GM23338 (cell line): ENCODE results near the gene CIAO2A. TPM values are rescaled to one million over a fixed set of nuclear protein-coding genes. Genes with fewer than 3 reads are reported as not detected.

Experiments used
- ATAC-seq: fragments of 200-7000 bp; cut with Tn5 transposase; 3 replicates; pipeline ENCODE4 v1.9.1; 2020
- DNase-seq: peaks from one replicate; pipeline ENCODE4 v3.0.0-alpha.2; 2015; ENCODE audit warnings: low spot score
- H2AFZ ChIP-seq: fragments of 200-600 bp; sonication (generic); 2 replicates; pipeline ENCODE4 v1.8.0; 2016; ENCODE audit warnings: antibody characterized with exemption, mild to moderate bottlenecking, moderate library complexity
- H3F3A ChIP-seq: fragments of 200-600 bp; sonication (generic); replicated peaks from 2 replicates; pipeline ENCODE4 v1.8.0; 2017; ENCODE audit warnings: antibody characterized with exemption, mixed run types, low read depth
- H3K27ac ChIP-seq: fragments of 200-600 bp; sonication (generic); 2 replicates; pipeline ENCODE4 v1.6.1; 2016; ENCODE audit warnings: low read depth
- H3K27me3 ChIP-seq: fragments of 200-600 bp; sonication (generic); 2 replicates; pipeline ENCODE4 v1.8.0; 2016; ENCODE audit warnings: mild to moderate bottlenecking, mixed run types, moderate library complexity; ENCODE audit not compliant: insufficient read depth
- H3K36me3 ChIP-seq: fragments of 200-600 bp; sonication (generic); 2 replicates; pipeline ENCODE4 v1.8.0; 2016; ENCODE audit warnings: mild to moderate bottlenecking; ENCODE audit not compliant: insufficient read depth
- H3K4me1 ChIP-seq: fragments of 200-600 bp; sonication (generic); 2 replicates; pipeline ENCODE4 v1.8.0; 2016; ENCODE audit warnings: mild to moderate bottlenecking, moderate library complexity; ENCODE audit not compliant: insufficient read depth
- H3K4me2 ChIP-seq: fragments of 200-600 bp; sonication (generic); 2 replicates; pipeline ENCODE4 v1.7.1; 2017; ENCODE audit warnings: mixed run types
- H3K4me3 ChIP-seq: fragments of 200-600 bp; sonication (generic); 2 replicates; pipeline ENCODE4 v1.6.1; 2016; ENCODE audit warnings: mixed run types
- H3K79me2 ChIP-seq: fragments of 200-600 bp; sonication (generic); replicated peaks from 2 replicates; pipeline ENCODE4 v1.8.0; 2017; ENCODE audit warnings: mild to moderate bottlenecking; ENCODE audit not compliant: insufficient read depth
- H3K9me2 ChIP-seq: fragments of 200-600 bp; sonication (generic); 2 replicates; pipeline ENCODE4 v1.8.0; 2017; ENCODE audit not compliant: insufficient read depth
- H4K20me1 ChIP-seq: fragments of 200-600 bp; sonication (generic); replicated peaks from 2 replicates; pipeline ENCODE4 v1.8.0; 2017; ENCODE audit warnings: mild to moderate bottlenecking; ENCODE audit not compliant: insufficient read depth
- H3K27ac Mint-ChIP-seq: 2 replicates; pipeline ENCODE4 v1.8.0; 2020; ENCODE audit warnings: inconsistent platforms, mild to moderate bottlenecking, moderate library complexity, mixed read lengths
- H3K27me3 Mint-ChIP-seq: 3 replicates; pipeline ENCODE4 v1.8.0; 2022; ENCODE audit warnings: low read depth, mild to moderate bottlenecking, moderate library complexity, mixed read lengths, inconsistent platforms; ENCODE audit not compliant: insufficient read depth, poor library complexity
- H3K36me3 Mint-ChIP-seq: 3 replicates; pipeline ENCODE4 v1.8.0; 2021; ENCODE audit warnings: low read depth, mild to moderate bottlenecking, inconsistent platforms, moderate library complexity, mixed read lengths
- H3K4me1 Mint-ChIP-seq: 3 replicates; pipeline ENCODE4 v1.8.0; 2020; ENCODE audit warnings: mild to moderate bottlenecking, inconsistent platforms, mixed read lengths
- H3K4me3 Mint-ChIP-seq: 3 replicates; pipeline ENCODE4 v1.8.0; 2021; ENCODE audit warnings: moderate library complexity, mild to moderate bottlenecking, inconsistent platforms, mixed read lengths
- H3K9me3 Mint-ChIP-seq: 3 replicates; pipeline ENCODE4 v1.8.0; 2020; ENCODE audit warnings: moderate library complexity, mild to moderate bottlenecking, inconsistent platforms, mixed read lengths
- EZH2phosphoT487 ChIP-seq: fragments of 200-600 bp; sonication (generic); IDR thresholded peaks from one replicate; pipeline ENCODE4 v1.8.1; 2018; ENCODE audit warnings: antibody characterized with exemption; ENCODE audit not compliant: unreplicated experiment
- JUNB ChIP-seq: IDR thresholded peaks from one replicate; pipeline ENCODE4 v1.6.1; 2016; ENCODE audit warnings: antibody characterized with exemption; ENCODE audit not compliant: unreplicated experiment
- POLR2AphosphoS5 ChIP-seq: IDR thresholded peaks from 2 replicates; pipeline ENCODE4 v1.6.1; 2016; ENCODE audit warnings: antibody characterized with exemption, low read depth
- STAT1 ChIP-seq: IDR thresholded peaks from one replicate; pipeline ENCODE4 v1.6.1; 2016; ENCODE audit warnings: antibody characterized with exemption; ENCODE audit not compliant: unreplicated experiment
- ZNF114 ChIP-seq: fragments of 250-450 bp; sonication (Bioruptor Pico); IDR thresholded peaks from 2 replicates; pipeline ENCODE4 v1.5.0; 2020; ENCODE audit warnings: mild to moderate bottlenecking, moderate library complexity
- ZNF331 ChIP-seq: fragments of 250-450 bp; sonication (Bioruptor Pico); IDR thresholded peaks from 2 replicates; pipeline ENCODE4 v1.5.0; 2020; ENCODE audit warnings: low read depth, mild to moderate bottlenecking, moderate library complexity
- polyA plus RNA-seq: library from polyadenylated mRNA; unstranded; fragments of >200 nt; fragmentation: Nextera tagmentation; extraction: Ambion mirVana; gene quantifications from 2 replicates; pipeline ENCODE4 v1.2.1, GENCODE V29; 2016
- total RNA-seq: library from RNA; depleted of rRNA; stranded (reverse); fragments of >200 nt; shearing (Covaris generic); gene quantifications from 2 replicates; pipeline ENCODE4 v1.2.3, GENCODE V29; 2014
- TF ChIP-seq, protein P1 (sequence below): IDR thresholded peaks from one replicate; pipeline ENCODE4 v1.6.1; 2018; ENCODE audit warnings: antibody characterized with exemption; ENCODE audit not compliant: unreplicated experiment
- TF ChIP-seq, protein P2 (sequence below), 2 experiments: fragments of 200-600 bp in 1 of 2; sonication (generic) in 1 of 2; conservative IDR thresholded peaks; 2 replicates each; pipeline versions ENCODE4 v1.5.1 to v1.6.1; 2016 to 2017; ENCODE audit warnings: antibody characterized with exemption in 2 of 2, low read depth in 2 of 2, mild to moderate bottlenecking in 2 of 2, moderate library complexity in 1 of 2
- TF ChIP-seq, protein P3 (sequence below): fragments of 250-450 bp; sonication (Bioruptor Pico); IDR thresholded peaks from 2 replicates; pipeline ENCODE4 v1.5.0; 2020; ENCODE audit warnings: mild to moderate bottlenecking, moderate library complexity

Gene CIAO2A
- total and polyA plus RNA-seq, 2 experiments from 2014 or later, result 132 to 318 TPM

DNA sequence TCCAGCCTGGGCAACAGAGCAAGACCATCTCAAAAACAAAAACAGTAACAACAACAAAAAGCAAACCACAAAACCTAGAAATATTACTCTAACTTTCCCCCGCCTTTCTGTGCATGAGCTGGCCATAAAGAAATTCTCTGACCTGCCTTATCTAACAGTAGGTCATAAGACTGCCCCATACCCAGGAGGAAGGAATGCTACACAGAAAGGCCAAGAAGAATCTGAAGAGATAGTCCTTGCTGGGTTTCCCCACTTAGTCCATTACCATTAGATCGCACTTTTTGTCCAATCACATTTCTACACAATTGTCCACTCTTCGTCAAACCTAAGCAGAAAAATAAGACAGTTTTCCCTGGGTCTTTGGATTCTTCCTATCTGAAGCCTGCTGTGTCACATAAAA, 23.5 kb downstream of the CIAO2A start:
- peaks cover 4% of the 10 kb centered on the region for H3K27me3 Mint-ChIP-seq
- no peak overlapping the region for H3K4me3 Mint-ChIP-seq
- DNase-seq (no peak), ATAC-seq (no peak)
- no peak overlapping the region for H3K27ac Mint-ChIP-seq
- H3K79me2 ChIP-seq, result no peaks in the 10 kb centered on the region
- no peaks in the 10 kb centered on the region; the same call in 2 of the 3 replicates for H3K9me3 Mint-ChIP-seq
- H3K4me3 ChIP-seq, result no peak overlapping the region
- H2AFZ ChIP-seq, result no peak overlapping the region
- no peaks in the 10 kb centered on the region for H4K20me1 ChIP-seq
- H3K27me3 ChIP-seq, result no peaks in the 10 kb centered on the region
- H3K36me3 ChIP-seq, result peaks cover 8% of the 10 kb centered on the region; the same call in 1 of the 2 replicates
- H3K4me1 Mint-ChIP-seq, result no peaks in the 10 kb centered on the region
- no peak overlapping the region for H3K4me2 ChIP-seq
- no peaks in the 10 kb centered on the region for H3K9me2 ChIP-seq
- TF ChIP-seq POLR2AphosphoS5, result no peak
- TF ChIP-seq JUNB, result no peak
- no peaks in the 10 kb centered on the region for H3K4me1 ChIP-seq
- peaks cover 19% of the 10 kb centered on the region for H3K36me3 Mint-ChIP-seq
- no peaks in the 10 kb centered on the region; the same call in 1 of the 2 replicates for H3F3A ChIP-seq
- peak overlapping the region; percentile 58; the same call in 1 of the 2 replicates for H3K27ac ChIP-seq

DNA sequence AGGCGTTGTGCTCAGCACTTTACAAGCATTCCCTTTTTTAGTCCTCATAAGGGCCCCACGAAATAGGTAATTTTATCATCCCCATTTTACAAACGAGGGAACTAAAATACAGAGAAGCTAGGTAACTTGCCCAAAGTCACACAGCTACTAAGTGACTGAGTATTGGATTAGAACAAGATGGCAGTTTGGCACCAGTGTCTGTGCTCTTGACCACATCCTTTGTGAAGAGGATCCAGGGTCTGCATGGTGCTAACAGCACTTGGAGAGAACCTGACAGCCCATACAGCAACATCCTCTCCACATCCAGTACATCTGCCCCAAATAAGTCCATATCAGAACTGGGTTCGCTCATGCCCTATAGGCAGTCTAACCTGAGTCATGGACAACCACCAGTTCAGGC, 25.5 kb downstream of the CIAO2A start:
- H2AFZ ChIP-seq, result peak overlapping the region; percentile 75
- H3K27ac ChIP-seq, result no peak overlapping the region
- no peaks in the 10 kb centered on the region for H3K4me1 ChIP-seq
- H3K27me3 Mint-ChIP-seq, result peaks cover 5% of the 10 kb centered on the region
- H3K4me3 ChIP-seq, result no peak overlapping the region
- no peaks in the 10 kb centered on the region for H3K79me2 ChIP-seq
- no peak for ATAC-seq
- no peaks in the 10 kb centered on the region for H4K20me1 ChIP-seq
- H3K27me3 ChIP-seq, result no peaks in the 10 kb centered on the region
- no peak overlapping the region for H3K4me3 Mint-ChIP-seq
- no peak overlapping the region for H3K4me2 ChIP-seq
- no peak for DNase-seq
- TF ChIP-seq, protein P1, sequence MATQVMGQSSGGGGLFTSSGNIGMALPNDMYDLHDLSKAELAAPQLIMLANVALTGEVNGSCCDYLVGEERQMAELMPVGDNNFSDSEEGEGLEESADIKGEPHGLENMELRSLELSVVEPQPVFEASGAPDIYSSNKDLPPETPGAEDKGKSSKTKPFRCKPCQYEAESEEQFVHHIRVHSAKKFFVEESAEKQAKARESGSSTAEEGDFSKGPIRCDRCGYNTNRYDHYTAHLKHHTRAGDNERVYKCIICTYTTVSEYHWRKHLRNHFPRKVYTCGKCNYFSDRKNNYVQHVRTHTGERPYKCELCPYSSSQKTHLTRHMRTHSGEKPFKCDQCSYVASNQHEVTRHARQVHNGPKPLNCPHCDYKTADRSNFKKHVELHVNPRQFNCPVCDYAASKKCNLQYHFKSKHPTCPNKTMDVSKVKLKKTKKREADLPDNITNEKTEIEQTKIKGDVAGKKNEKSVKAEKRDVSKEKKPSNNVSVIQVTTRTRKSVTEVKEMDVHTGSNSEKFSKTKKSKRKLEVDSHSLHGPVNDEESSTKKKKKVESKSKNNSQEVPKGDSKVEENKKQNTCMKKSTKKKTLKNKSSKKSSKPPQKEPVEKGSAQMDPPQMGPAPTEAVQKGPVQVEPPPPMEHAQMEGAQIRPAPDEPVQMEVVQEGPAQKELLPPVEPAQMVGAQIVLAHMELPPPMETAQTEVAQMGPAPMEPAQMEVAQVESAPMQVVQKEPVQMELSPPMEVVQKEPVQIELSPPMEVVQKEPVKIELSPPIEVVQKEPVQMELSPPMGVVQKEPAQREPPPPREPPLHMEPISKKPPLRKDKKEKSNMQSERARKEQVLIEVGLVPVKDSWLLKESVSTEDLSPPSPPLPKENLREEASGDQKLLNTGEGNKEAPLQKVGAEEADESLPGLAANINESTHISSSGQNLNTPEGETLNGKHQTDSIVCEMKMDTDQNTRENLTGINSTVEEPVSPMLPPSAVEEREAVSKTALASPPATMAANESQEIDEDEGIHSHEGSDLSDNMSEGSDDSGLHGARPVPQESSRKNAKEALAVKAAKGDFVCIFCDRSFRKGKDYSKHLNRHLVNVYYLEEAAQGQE, result no peak
- TF ChIP-seq ZNF114 (CRISPR knock-in tag) (no peak), POLR2AphosphoS5 (no peak), ZNF331 (CRISPR knock-in tag) (no peak), STAT1 (no peak), EZH2phosphoT487 (no peak)
- TF ChIP-seq, protein P2, sequence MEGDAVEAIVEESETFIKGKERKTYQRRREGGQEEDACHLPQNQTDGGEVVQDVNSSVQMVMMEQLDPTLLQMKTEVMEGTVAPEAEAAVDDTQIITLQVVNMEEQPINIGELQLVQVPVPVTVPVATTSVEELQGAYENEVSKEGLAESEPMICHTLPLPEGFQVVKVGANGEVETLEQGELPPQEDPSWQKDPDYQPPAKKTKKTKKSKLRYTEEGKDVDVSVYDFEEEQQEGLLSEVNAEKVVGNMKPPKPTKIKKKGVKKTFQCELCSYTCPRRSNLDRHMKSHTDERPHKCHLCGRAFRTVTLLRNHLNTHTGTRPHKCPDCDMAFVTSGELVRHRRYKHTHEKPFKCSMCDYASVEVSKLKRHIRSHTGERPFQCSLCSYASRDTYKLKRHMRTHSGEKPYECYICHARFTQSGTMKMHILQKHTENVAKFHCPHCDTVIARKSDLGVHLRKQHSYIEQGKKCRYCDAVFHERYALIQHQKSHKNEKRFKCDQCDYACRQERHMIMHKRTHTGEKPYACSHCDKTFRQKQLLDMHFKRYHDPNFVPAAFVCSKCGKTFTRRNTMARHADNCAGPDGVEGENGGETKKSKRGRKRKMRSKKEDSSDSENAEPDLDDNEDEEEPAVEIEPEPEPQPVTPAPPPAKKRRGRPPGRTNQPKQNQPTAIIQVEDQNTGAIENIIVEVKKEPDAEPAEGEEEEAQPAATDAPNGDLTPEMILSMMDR (conservative IDR thresholded peaks at IDR 0.05; ENCODE audit: low read depth in 2 of 2), result no peak
- TF ChIP-seq, protein P3, sequence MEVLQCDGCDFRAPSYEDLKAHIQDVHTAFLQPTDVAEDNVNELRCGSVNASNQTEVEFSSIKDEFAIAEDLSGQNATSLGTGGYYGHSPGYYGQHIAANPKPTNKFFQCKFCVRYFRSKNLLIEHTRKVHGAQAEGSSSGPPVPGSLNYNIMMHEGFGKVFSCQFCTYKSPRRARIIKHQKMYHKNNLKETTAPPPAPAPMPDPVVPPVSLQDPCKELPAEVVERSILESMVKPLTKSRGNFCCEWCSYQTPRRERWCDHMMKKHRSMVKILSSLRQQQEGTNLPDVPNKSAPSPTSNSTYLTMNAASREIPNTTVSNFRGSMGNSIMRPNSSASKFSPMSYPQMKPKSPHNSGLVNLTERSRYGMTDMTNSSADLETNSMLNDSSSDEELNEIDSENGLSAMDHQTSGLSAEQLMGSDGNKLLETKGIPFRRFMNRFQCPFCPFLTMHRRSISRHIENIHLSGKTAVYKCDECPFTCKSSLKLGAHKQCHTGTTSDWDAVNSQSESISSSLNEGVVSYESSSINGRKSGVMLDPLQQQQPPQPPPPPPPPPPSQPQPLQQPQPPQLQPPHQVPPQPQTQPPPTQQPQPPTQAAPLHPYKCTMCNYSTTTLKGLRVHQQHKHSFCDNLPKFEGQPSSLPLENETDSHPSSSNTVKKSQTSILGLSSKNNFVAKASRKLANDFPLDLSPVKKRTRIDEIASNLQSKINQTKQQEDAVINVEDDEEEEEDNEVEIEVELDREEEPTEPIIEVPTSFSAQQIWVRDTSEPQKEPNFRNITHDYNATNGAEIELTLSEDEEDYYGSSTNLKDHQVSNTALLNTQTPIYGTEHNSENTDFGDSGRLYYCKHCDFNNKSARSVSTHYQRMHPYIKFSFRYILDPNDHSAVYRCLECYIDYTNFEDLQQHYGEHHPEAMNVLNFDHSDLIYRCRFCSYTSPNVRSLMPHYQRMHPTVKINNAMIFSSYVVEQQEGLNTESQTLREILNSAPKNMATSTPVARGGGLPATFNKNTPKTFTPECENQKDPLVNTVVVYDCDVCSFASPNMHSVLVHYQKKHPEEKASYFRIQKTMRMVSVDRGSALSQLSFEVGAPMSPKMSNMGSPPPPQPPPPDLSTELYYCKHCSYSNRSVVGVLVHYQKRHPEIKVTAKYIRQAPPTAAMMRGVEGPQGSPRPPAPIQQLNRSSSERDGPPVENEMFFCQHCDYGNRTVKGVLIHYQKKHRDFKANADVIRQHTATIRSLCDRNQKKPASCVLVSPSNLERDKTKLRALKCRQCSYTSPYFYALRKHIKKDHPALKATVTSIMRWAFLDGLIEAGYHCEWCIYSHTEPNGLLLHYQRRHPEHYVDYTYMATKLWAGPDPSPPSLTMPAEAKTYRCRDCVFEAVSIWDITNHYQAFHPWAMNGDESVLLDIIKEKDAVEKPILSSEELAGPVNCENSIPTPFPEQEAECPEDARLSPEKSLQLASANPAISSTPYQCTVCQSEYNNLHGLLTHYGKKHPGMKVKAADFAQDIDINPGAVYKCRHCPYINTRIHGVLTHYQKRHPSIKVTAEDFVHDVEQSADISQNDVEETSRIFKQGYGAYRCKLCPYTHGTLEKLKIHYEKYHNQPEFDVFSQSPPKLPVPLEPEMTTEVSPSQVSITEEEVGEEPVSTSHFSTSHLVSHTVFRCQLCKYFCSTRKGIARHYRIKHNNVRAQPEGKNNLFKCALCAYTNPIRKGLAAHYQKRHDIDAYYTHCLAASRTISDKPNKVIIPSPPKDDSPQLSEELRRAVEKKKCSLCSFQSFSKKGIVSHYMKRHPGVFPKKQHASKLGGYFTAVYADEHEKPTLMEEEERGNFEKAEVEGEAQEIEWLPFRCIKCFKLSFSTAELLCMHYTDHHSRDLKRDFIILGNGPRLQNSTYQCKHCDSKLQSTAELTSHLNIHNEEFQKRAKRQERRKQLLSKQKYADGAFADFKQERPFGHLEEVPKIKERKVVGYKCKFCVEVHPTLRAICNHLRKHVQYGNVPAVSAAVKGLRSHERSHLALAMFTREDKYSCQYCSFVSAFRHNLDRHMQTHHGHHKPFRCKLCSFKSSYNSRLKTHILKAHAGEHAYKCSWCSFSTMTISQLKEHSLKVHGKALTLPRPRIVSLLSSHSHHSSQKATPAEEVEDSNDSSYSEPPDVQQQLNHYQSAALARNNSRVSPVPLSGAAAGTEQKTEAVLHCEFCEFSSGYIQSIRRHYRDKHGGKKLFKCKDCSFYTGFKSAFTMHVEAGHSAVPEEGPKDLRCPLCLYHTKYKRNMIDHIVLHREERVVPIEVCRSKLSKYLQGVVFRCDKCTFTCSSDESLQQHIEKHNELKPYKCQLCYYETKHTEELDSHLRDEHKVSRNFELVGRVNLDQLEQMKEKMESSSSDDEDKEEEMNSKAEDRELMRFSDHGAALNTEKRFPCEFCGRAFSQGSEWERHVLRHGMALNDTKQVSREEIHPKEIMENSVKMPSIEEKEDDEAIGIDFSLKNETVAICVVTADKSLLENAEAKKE, result no peak
- no peak overlapping the region for H3K27ac Mint-ChIP-seq
- peaks cover 8% of the 10 kb centered on the region; the same call in 1 of the 2 replicates for H3K36me3 ChIP-seq
- no peaks in the 10 kb centered on the region for H3K4me1 Mint-ChIP-seq
- no peaks in the 10 kb centered on the region for H3K9me2 ChIP-seq
- peaks cover 14% of the 10 kb centered on the region for H3K36me3 Mint-ChIP-seq
- no peaks in the 10 kb centered on the region; the same call in 2 of the 3 replicates for H3K9me3 Mint-ChIP-seq
- no peaks in the 10 kb centered on the region; the same call in 1 of the 2 replicates for H3F3A ChIP-seq
